GM19351 (cell line): Measurements from ENCODE around the gene GRID1.

Experiments used
- ATAC-seq: cut with Tn5 transposase; IDR thresholded peaks from one replicate; pipeline ENCODE4 v1.9.1; 2021; ENCODE audit warnings: mild to moderate bottlenecking, moderate library complexity; ENCODE audit not compliant: unreplicated experiment

GRID1 gene

DNA sequence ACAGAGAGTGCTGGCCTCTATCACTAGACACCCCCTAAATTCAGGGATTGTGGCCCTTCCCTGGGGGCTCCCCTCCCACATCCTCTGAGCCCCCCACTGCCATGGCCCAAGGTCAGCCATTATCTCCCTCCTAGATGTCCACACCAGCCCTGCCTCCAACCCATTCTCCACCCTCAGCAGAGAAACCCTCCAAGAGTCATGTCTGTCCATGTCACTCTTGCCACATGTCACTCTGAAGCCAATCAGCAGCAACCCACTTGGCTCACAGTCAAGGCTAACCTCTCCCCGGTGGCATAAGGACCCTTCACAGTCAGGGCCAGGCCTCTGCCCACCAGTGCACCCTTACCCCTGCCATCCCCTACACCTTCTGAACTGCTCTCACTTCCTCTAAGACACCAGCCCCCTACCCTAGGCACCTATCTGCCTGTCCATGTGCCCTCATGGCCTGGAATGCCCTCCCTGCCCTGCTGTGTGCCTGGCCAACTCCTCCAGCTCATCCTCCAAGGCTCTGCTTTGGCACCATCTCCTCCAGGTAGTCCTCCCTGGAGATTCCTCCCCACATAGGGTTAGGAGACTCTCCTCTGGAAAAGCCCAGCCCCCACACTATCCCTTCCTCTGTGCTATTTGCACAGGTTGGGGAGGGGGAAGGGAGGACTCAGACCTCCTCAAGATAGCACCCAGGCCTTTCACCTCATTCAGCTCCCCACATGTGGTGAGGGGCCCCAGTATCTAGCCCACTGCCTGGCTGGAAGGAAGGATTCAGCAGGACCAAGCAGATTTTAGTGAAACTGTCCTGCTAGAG lies 83.7 kb downstream of the GRID1 start:
- ATAC-seq = no peak

DNA sequence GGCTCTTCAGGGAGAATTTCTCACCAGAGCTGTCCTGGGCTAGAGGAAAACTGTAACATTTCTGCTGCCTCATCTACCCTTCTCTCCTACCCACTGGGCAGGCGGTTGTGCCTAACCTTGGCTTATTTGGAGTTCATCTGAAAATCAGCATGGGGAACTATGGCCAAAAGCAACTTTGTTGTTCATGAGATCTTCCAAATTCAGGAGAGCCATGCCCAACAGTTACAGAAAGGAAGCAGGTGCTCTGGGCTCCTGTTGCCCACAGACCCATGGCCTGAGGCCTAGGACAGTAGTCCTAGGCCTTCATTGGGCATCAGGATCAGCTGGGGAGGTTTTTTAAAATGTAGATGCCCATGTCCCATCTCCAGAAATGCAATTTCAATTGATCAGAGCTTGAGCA lies 85.2 kb downstream of the GRID1 start:
- no peak for ATAC-seq

- ATAC-seq = no peak
These were observed 97.3 kb downstream of the GRID1 start for GRCh38 chr10:86269332-86269731.

DNA sequence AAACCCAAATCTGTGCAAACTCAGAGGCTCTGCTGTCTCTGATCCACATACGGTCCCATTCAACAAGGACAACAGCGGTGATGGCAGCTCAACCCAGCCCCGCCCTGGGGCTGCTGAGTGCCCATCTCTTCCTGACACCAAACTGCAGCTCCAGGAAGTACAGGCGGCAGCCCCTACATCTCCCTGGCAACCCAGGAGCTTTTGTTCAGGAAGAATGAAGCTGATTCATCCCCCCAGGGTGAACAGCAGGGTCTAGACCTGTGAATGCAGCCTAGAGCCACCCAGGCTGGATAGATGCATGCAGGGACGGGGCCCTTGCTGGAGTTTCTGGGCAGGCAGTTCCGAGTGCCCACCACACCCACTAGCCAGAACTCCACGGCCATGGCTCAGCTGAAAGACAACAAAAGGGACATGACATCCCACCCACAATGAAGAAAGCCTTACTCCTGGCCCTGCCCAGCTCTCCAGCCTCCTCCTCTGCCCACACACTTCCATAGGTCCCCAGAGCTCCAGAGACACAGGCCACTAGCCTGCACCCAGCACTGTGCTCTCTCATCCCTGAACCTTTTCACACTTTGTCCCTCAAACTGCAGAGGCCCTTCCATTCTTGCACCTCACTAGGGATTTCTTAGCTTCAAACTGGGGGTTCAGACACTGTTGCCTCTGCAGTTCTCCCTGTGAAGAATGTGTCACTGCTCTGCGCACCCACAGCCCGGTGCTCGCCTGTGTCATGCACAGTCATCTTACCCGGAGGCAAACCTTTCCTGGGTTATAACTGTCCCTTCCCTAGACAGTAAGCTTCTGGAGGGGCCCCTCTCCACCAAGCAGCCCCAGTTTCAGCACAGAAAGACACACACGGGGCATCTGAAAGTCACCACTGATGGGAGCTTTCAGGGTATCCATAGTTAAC lies 99.1 kb downstream of the GRID1 start:
- no peak for ATAC-seq

DNA sequence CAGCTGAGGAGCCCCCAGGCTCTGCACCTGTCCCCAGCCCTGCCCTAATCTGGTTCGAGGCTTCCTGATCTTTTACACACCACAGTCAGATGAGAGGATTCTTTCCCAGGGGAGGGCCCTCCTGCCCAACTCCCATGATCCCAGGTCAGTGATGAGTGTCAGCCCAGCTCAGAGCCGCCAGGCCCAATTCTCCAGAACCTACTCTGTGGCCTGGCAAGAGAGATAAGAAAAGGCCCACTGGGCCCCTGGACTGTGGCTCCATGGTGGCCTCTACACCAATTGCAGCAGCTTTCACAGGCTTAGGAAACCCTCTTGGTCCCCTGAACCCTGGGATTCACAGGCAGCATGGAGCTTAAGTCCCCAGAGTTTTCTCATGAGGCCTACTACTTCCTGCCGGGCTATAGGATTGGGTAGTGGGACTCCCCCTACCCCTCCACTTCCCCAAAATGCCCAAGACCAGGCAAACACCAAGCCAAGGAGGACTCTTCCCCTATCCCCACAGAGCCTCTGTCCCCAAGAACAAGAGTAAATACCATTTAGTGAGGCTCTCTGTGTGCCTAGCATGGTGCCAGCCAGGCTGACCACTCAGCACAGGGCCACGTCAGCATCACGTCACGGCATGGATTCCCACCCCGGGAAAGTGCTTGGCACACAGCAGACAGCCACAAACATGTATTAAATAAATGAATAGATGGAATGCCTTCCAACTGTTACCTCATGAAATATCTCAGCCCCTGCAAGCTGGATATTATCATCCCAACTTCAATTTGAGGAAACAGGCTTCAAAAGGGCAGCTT lies 100.0 kb downstream of the GRID1 start:
- ATAC-seq = no peak

GRCh38 chr10:86265895-86266259 lies 100.7 kb downstream of the GRID1 start:
- ATAC-seq = no peak

GRCh38 chr10:86265236-86265894 lies 101.2 kb downstream of the GRID1 start:
- no peak for ATAC-seq

- ATAC-seq = no peak
These were observed 101.9 kb downstream of the GRID1 start for GRCh38 chr10:86264481-86265231.

DNA sequence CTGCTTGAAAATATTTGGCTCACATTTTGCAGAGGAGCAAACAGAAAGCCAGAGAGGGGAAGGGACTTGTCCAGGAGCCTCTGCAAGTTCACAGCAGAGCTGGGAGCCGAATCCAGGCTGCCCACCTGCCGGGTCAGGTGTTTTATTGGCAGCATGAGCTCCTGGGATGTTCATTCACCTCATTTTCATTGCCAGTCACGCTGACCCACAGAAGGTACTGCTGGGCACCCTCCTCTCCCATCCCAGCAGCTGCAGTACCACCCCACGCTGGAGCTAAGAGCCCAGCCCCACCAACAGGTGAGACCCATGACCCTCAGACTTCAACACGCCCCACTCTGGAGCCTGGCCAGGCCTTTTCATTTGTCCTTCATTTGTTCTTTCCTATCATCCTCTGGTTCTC lies 102.7 kb downstream of the GRID1 start:
- ATAC-seq = no peak

GRCh38 chr10:86263209-86263608 lies 103.4 kb downstream of the GRID1 start:
- ATAC-seq = no peak

GRCh38 chr10:86262688-86263181 lies 103.9 kb downstream of the GRID1 start:
- no peak for ATAC-seq

GRCh38 chr10:86261941-86262687 lies 104.5 kb downstream of the GRID1 start:
- peak; percentile 94 for ATAC-seq

GRCh38 chr10:86261470-86261869 lies 105.1 kb downstream of the GRID1 start:
- ATAC-seq = no peak

- no peak for ATAC-seq
These were observed 106.0 kb downstream of the GRID1 start for GRCh38 chr10:86260564-86260963.

DNA sequence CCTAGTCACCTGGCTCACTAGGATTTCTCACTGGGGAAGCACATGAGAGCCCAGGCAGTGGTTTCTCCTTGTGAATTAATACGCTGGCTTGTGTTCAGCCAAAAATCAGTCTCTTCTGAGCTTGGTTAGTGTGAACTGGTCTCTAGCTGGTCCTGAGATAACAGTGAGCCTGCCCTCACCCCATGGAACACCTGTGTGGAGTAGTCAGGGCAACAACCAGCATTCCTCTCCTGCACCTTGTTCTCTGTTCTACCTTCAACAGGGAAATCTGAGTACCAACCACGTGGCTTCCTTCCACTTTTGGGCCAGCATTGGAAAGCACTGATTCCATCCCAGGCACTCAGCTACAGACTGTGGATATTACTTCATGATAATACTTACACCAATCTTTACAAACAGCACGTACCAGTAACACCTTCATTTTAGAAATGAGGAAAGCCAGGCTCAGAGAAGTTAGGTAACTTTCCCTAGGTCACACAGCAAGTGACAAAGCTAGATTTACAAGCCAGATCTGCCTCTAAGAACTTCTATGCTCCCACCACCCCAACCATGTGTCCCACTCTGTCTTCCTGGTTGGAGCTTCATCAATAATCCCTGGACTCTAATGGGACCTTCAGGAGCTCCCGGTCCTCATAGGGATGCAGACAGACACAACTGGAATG lies 106.6 kb downstream of the GRID1 start:
- no peak for ATAC-seq

- no peak for ATAC-seq
These were observed 107.7 kb downstream of the GRID1 start for GRCh38 chr10:86258941-86259340.

DNA sequence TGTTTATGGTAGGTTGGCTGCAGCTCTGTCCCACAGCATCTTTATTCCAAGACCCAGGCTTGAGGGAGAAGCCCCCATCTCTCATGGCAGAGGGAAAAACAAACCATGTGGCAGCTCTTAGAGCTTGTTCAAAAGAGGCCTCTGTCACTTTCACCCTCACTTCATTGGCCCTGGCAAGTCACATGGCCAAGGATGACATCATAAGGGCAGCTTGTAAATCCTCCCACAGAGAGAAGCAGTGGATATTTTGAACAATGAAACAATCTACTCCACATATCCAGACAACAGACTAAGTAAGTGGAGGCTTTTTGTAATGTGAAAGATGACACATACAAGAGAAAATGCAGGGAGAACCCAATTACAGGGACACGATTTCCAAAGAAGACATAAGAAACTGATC lies 108.1 kb downstream of the GRID1 start:
- no peak for ATAC-seq

GRCh38 chr10:86257683-86258082 lies 108.9 kb downstream of the GRID1 start:
- ATAC-seq = no peak
